HG03280 (cell line): ENCODE measurements around the gene CSKMT.
"Not testable (repeated sequence)": the region's sequence is repeated elsewhere in the genome, so short reads cannot be mapped to it uniquely, and the experiment has no call there.

Experiments
- ATAC-seq: cut with Tn5 transposase; IDR thresholded peaks from one replicate; pipeline ENCODE4 v1.9.1; 2021; ENCODE audit warnings: mild to moderate bottlenecking, moderate library complexity; ENCODE audit not compliant: unreplicated experiment

Gene CSKMT

GRCh38 chr11:62654297-62654696 is 10.8 kb upstream of the CSKMT start:
- ATAC-seq, result no peak

- ATAC-seq, result no peak
These were observed 8.2 kb upstream of the CSKMT start for GRCh38 chr11:62656796-62657429.

GRCh38 chr11:62664405-62665074 is 572 bp upstream of the CSKMT start:
- ATAC-seq, result peak; percentile 31

- peak; percentile 7 for ATAC-seq
These were observed 617 bp downstream of the CSKMT start for GRCh38 chr11:62665599-62666258.

- ATAC-seq, result no peak
These were observed 1.3 kb downstream of the CSKMT start for GRCh38 chr11:62666259-62666926.

GRCh38 chr11:62667460-62667859 is 2.3 kb downstream of the CSKMT start:
- ATAC-seq, result no peak

GRCh38 chr11:62669420-62670161 is 4.5 kb downstream of the CSKMT start:
- ATAC-seq, result no peak

GRCh38 chr11:62671236-62671607 is 6.1 kb downstream of the CSKMT start:
- peak; percentile 22 for ATAC-seq

GRCh38 chr11:62671608-62672389 is 6.7 kb downstream of the CSKMT start, which contains the start of the genes LBHD1 and UQCC3:
LBHD1 (minus strand) TSS chr11:62672267; CDS start chr11:62670031, 2,236 bp downstream.
UQCC3 (plus strand) TSS chr11:62671673; CDS start chr11:62671746, 73 bp downstream.
- ATAC-seq, result peak; percentile 52

GRCh38 chr11:62673196-62673525 is 8.0 kb downstream of the CSKMT start:
- no peak for ATAC-seq

GRCh38 chr11:62675415-62675814 is 10.3 kb downstream of the CSKMT start:
- ATAC-seq, result not testable (repeated sequence)

GRCh38 chr11:62676698-62677097 is 11.6 kb downstream of the CSKMT start:
- ATAC-seq, result no peak

- ATAC-seq, result no peak
These were observed 12.0 kb downstream of the CSKMT start for GRCh38 chr11:62677156-62677555.

- ATAC-seq, result no peak
These were observed 12.6 kb downstream of the CSKMT start for GRCh38 chr11:62677714-62678113.

GRCh38 chr11:62678433-62678769 is 13.3 kb downstream of the CSKMT start:
- peak; percentile 7 for ATAC-seq

- ATAC-seq, result peak; percentile 73
These were observed 13.9 kb downstream of the CSKMT start, which contains the start of gene UBXN1 for GRCh38 chr11:62678770-62679696. UBXN1 (minus strand) TSS chr11:62679073; CDS start chr11:62678923, 150 bp downstream.

- ATAC-seq, result peak; percentile 61
These were observed 15.7 kb downstream of the CSKMT start for GRCh38 chr11:62680825-62681240.

- ATAC-seq, result no peak
These were observed 17.4 kb downstream of the CSKMT start for GRCh38 chr11:62682518-62682917.
